Body of pancreas (tissue), 4 donors: ENCODE data around the gene SELENOP. TPM values are rescaled to one million over a fixed set of nuclear protein-coding genes. Genes with fewer than 3 reads are reported as not detected.

Experiments
- ATAC-seq: fragments of 150-250 bp; one replicate; pipeline ENCODE4 v1.9.1; 2016
- DNase-seq, 4 donors: peaks; one replicate each; pipeline ENCODE4 v3.0.0-alpha.2; 2019
- H3K27ac ChIP-seq, 4 donors: fragments of 200-600 bp; sonication (generic); 1 replicate in 3 of 4; 2 replicates in 1 of 4; pipeline versions ENCODE4 v1.5.1 to v1.6.1; 2016 to 2019; ENCODE audit warnings: mild to moderate bottlenecking in 1 of 4, mixed read lengths in 1 of 4, moderate library complexity in 1 of 4
- H3K27me3 ChIP-seq, 2 donors: fragments of 200-600 bp; sonication (generic); one replicate each; pipeline ENCODE4 v1.6.0; 2016; ENCODE audit warnings: mild to moderate bottlenecking in 1 of 2
- H3K36me3 ChIP-seq, 2 donors: fragments of 200-600 bp; sonication (generic); replicated peaks in 1 of 2; 2 replicates each; pipeline ENCODE4 v1.5.1; 2016; ENCODE audit warnings: low read depth in 2 of 2; ENCODE audit not compliant: insufficient read depth in 1 of 2
- H3K4me1 ChIP-seq: fragments of 200-600 bp; sonication (generic); one replicate; pipeline ENCODE4 v1.6.0; 2016
- H3K4me3 ChIP-seq, 2 donors: fragments of 200-600 bp; sonication (generic); 1 replicate in 1 of 2; 2 replicates in 1 of 2; pipeline ENCODE4 v1.5.1; 2016 to 2019
- H3K9me3 ChIP-seq, 3 donors: fragments of 200-600 bp; sonication (generic); 1 replicate in 2 of 3; 2 replicates in 1 of 3; pipeline ENCODE4 v1.5.1; 2016
- POLR2A ChIP-seq, 3 donors: fragments of 450-650 bp; IDR thresholded peaks; one replicate each; pipeline ENCODE4 v1.6.1; 2016; ENCODE audit warnings: antibody characterized with exemption in 3 of 3, mild to moderate bottlenecking in 2 of 3
- WGBS, 2 donors: methylation state at CpG; one replicate each; pipeline ENCODE4 v1.1.5; 2017; 5-methylcytosine and 5-hydroxymethylcytosine counted together
- intact Hi-C: fragments of 100-400 bp; cut with DNase I; formaldehyde crosslinking; loops from one replicate; pipeline ENCODE4 v1.15.1; 2023
- total RNA-seq, 2 donors: library from RNA; depleted of rRNA; stranded (reverse); fragments of >200 nt; gene quantifications; one replicate each; pipeline ENCODE4 v1.1.0, GENCODE V29; 2016
- TF ChIP-seq, protein P1 (sequence below), 7 experiments: fragments of 450-650 bp in 4 of 7; fragments of 200-600 bp in 3 of 7; sonication (generic) in 3 of 7; IDR thresholded peaks; one replicate each; pipeline ENCODE4 v1.5.1; 2016 to 2019; ENCODE audit warnings: antibody characterized with exemption in 7 of 7

The SELENOP gene
- total RNA-seq, 2 donors from 2014 or later = 97.9 to 289 TPM

- H3K36me3 ChIP-seq = peaks cover 0 to 8% of the 10 kb centered on the region in 2 donors
- intact Hi-C loops = no loop called here
- WGBS, 2 donors = 5 to 7% methylated on average over 3 of the region's 3 CpGs
- TF ChIP-seq, protein P1, sequence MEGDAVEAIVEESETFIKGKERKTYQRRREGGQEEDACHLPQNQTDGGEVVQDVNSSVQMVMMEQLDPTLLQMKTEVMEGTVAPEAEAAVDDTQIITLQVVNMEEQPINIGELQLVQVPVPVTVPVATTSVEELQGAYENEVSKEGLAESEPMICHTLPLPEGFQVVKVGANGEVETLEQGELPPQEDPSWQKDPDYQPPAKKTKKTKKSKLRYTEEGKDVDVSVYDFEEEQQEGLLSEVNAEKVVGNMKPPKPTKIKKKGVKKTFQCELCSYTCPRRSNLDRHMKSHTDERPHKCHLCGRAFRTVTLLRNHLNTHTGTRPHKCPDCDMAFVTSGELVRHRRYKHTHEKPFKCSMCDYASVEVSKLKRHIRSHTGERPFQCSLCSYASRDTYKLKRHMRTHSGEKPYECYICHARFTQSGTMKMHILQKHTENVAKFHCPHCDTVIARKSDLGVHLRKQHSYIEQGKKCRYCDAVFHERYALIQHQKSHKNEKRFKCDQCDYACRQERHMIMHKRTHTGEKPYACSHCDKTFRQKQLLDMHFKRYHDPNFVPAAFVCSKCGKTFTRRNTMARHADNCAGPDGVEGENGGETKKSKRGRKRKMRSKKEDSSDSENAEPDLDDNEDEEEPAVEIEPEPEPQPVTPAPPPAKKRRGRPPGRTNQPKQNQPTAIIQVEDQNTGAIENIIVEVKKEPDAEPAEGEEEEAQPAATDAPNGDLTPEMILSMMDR (IDR thresholded peaks at IDR 0.05) = no peak
- no peak for TF ChIP-seq POLR2A (IDR thresholded peaks at IDR 0.05)
- H3K9me3 ChIP-seq = peaks cover 0 to 3% (median 0%) of the 10 kb centered on the region in 3 donors
- H3K4me3 ChIP-seq = peak overlapping the region; percentile 0 to 32
- ATAC-seq (no peak), DNase-seq (no peak)
- H3K27me3 ChIP-seq = no peaks in the 10 kb centered on the region
- peaks cover 41% of the 10 kb centered on the region for H3K4me1 ChIP-seq
- H3K27ac ChIP-seq = peak overlapping the region; percentile 46 to 85 (median 81)
Measured at GRCh38 chr5:42810834-42811590, 680 bp downstream of the SELENOP start.

GRCh38 chr5:42808888-42809611, 2.6 kb downstream of the SELENOP start:
- 65 to 71% methylated on average over 4 of the region's 4 CpGs for WGBS, 2 donors
- no peak overlapping the region for H3K4me3 ChIP-seq
- ATAC-seq (no peak), DNase-seq (no peak)
- H3K9me3 ChIP-seq = peaks cover 0 to 3% (median 0%) of the 10 kb centered on the region in 3 donors
- no peak for TF ChIP-seq POLR2A (IDR thresholded peaks at IDR 0.05)
- TF ChIP-seq, protein P1 (IDR thresholded peaks at IDR 0.05) = no peak
- no peaks in the 10 kb centered on the region for H3K27me3 ChIP-seq
- peaks cover 41% of the 10 kb centered on the region for H3K4me1 ChIP-seq
- intact Hi-C loops = no loop called here
- peaks cover 0 to 14% of the 10 kb centered on the region in 2 donors for H3K36me3 ChIP-seq
- no peak overlapping the region for H3K27ac ChIP-seq

GRCh38 chr5:42807722-42808447, 3.8 kb downstream of the SELENOP start:
- 50 to 54% methylated on average over 2 of the region's 2 CpGs for WGBS, 2 donors
- no peak for TF ChIP-seq POLR2A (IDR thresholded peaks at IDR 0.05)
- TF ChIP-seq, protein P1 (IDR thresholded peaks at IDR 0.05) = peak in 3 of 7 experiments; percentile 9 to 14 (median 12)
- ATAC-seq = no peak
- intact Hi-C loops = no loop called here
- Histone ChIP-seq H3K27me3 (no peaks in the 10 kb centered on the region), H3K4me1 (peaks cover 35% of the 10 kb centered on the region), H3K27ac (no peak overlapping the region), H3K4me3 (no peak overlapping the region), H3K9me3 (peaks cover 0 to 3% (median 0%) of the 10 kb centered on the region in 3 donors), H3K36me3 (peaks cover 0 to 16% of the 10 kb centered on the region in 2 donors)
- peak in 2 of 4 donors; percentile 19 to 34 for DNase-seq

DNA sequence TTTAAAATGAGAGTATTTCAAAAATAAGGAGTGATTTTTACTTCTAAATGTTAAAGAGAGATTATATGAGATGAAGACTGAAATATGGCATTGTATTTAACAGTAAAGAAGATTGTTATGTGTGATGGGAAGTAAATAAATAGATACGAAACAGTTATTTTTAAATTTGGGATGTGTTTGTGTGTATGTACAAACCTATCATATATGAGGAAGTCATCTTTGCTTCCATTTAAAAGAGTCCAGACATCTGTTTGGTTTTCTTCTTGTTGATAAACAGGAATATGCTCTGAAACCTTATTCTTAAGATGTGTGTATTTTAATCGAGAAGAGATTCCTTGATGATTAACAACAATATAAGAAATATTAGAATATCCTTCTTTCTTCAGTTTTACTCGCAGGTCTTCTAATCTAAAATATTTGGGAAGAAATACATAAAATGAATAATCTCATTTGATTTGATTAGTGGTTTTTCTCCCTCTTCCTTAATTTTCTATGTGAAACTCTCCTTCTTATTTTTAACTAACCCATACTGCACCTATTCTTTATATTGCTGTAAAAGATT, 4.9 kb downstream of the SELENOP start:
- no peak overlapping the region for H3K4me3 ChIP-seq
- DNase-seq (no peak), ATAC-seq (no peak)
- 86 to 88% methylated on average over 3 of the region's 3 CpGs for WGBS, 2 donors
- intact Hi-C loops = no loop called here
- peaks cover 0 to 18% of the 10 kb centered on the region in 2 donors for H3K36me3 ChIP-seq
- H3K27me3 ChIP-seq = no peaks in the 10 kb centered on the region
- H3K4me1 ChIP-seq = peaks cover 24% of the 10 kb centered on the region
- TF ChIP-seq, protein P1 (IDR thresholded peaks at IDR 0.05) = no peak
- TF ChIP-seq POLR2A (IDR thresholded peaks at IDR 0.05) = no peak
- H3K27ac ChIP-seq = no peak overlapping the region
- H3K9me3 ChIP-seq = peaks cover 0 to 3% (median 0%) of the 10 kb centered on the region in 3 donors
